A549 treated with Mapracorat at 1 μM for 4 hours (cell line): ENCODE results near the gene ADIPOR2. TPM values are rescaled to one million over a fixed set of nuclear protein-coding genes. Genes with fewer than 3 reads are reported as not detected.

Experiments used
- total RNA-seq: library from RNA; stranded (reverse); fragments of 200-300 nt; extraction: Qiagen RNA extraction; gene quantifications from 5 replicates; pipeline ENCODE4 v1.2.3, GENCODE V29; 2022

The ADIPOR2 gene, protein sequence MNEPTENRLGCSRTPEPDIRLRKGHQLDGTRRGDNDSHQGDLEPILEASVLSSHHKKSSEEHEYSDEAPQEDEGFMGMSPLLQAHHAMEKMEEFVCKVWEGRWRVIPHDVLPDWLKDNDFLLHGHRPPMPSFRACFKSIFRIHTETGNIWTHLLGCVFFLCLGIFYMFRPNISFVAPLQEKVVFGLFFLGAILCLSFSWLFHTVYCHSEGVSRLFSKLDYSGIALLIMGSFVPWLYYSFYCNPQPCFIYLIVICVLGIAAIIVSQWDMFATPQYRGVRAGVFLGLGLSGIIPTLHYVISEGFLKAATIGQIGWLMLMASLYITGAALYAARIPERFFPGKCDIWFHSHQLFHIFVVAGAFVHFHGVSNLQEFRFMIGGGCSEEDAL
- 51.1 to 57.2 TPM (median 54.7 TPM) in 5 replicates for total RNA-seq

GRCh38 chr12:1690578-1691122 lies at the start of gene ADIPOR2:
Gene ADIPOR2, plus strand, starts transcription at chr12:1691070. Its CDS starts 63,274 bp downstream, at chr12:1754344.

DNA sequence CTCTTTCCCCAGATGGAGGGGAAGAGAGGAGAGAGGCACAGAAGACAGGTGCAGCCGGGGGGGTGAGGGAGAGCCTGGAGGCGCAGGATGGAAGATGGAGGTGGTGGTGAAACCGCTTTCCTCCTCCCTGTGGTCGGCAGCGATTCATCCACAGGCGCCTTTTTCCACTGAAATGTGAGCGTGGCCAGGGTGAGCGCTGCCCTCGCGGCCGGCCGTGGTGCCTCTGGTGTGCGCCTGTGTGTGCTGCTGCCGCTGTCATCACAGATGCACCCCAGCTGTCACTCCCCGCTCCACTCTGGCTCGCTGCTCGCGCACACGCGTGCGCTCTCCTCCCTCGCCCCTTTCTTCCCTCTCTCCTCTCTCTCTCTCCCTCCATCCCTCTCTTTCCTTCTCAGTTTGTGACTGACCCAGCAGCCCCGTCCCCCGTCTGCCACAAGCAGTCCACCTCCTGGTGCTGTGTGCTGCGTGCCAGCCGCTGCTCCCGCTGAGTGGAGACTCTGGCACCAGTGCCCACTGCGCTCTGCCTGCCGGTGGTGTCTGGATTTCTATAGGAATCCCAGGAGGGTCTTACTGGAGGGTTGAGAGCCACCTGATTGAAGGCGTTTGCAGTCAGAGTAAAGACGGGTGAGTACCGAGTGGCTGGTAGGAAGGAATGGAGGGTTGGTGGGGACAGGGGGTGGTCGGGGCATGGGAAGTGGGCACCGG lies 129.5 kb downstream of the ADIPOR2 start, which contains the start of gene LRTM2:
TSS of gene LRTM2 (plus strand) at position 375 of the 705 bp plus-strand sequence. CDS start 7,584 bp downstream, outside the sequence.

Other genes starting within 250 kb of the ADIPOR2 start
- gene FBXL14, start 96.5 kb upstream of the ADIPOR2 start, total RNA-seq: 7.3 to 12.9 TPM (median 11.1 TPM) in 5 replicates
- 1.8 to 2.9 TPM (median 2.6 TPM) in 5 replicates for gene WNT5B, start 61.8 kb upstream of the ADIPOR2 start, total RNA-seq
- 0.05 TPM in 1 of 5 replicates, not detected in the others for gene LRTM2, start 129.5 kb downstream of the ADIPOR2 start, total RNA-seq
- not detected in 5 replicates for gene CACNA2D4, start 227.6 kb downstream of the ADIPOR2 start, total RNA-seq